Fibroblast of gingiva (primary cell): ENCODE measurements around the gene SRBD1.

Experiments used
- DNase-seq: peaks from one replicate; pipeline ENCODE4 v3.0.0-alpha.2; 2011; ENCODE audit warnings: low read depth

SRBD1 gene

DNA sequence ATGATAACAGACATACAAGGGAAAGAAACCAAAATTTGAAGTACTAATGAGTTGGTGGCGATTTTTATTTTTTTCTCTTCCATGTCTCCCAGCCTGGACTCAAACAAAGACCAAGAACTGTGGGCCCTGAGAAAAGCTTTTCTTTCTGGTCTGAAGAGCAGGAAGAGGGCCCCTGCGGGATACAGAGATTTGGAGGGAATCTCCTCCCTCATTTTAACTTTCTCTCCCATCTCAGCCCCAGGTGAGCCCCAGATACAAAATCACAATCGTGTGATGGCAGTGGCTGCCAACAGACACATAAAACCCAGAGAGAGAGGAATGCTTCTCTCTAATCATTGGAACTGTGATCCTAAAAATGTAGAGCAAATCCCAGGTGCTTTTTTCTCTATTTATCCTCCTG is 20.9 kb upstream of the SRBD1 start:
- DNase-seq = no peak

DNA sequence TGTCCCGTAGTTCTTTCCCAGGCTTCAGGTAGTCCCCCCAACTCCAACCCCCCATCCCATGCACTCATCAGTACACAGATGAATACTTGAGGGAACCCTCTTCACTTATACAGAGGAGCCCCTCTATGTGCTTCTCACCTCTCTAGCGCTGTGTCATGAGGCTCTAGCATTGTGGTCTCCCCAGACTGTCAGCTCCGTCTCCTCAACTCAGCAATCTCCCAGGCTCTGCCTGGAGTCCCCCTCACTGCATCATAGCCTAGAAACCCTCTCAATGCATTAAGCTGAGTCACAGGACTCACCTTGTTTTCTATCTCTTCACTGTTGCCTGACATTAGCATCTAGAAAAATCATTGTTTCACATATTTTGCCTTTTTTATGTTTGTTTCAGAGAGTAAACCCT is 20.3 kb upstream of the SRBD1 start:
- no peak for DNase-seq

DNA sequence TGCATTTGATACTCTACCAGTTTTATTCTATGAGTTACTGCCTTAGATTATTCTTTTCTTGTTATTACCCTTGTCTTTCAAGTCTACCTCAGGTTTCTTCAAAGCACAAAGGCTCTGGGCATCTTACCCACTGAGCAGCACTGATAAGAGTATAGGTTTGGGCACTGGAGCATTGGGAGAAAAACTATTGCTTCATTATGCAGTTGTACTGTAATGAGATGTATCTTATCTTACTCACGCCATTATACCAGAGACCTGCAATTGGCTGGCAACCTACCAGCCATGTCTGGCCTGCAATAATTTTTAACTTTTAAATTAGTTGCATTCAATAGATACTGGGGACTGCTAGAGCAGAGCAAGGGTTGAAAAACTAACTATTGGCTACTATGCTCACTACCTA is 18.9 kb upstream of the SRBD1 start:
- no peak for DNase-seq

DNA sequence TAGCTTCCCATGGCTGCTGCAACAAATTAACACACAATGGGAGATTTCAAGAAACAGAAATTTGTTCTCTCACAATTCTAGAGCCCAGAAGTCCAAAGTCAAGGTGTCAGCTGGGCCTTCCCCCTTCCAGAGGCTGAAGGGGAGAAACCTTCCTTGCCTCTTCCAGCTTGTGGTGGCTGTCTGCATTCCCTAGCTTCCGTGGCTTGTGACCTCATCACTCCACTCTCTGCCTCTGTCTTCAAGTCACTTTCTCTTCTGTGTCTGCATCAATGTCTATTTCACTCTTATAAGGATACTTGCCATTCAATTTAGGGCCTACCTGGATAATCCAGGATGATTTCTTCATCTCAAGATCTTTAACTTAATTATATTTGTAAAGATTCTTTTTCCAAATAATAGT is 16.8 kb upstream of the SRBD1 start:
- no peak for DNase-seq

DNA sequence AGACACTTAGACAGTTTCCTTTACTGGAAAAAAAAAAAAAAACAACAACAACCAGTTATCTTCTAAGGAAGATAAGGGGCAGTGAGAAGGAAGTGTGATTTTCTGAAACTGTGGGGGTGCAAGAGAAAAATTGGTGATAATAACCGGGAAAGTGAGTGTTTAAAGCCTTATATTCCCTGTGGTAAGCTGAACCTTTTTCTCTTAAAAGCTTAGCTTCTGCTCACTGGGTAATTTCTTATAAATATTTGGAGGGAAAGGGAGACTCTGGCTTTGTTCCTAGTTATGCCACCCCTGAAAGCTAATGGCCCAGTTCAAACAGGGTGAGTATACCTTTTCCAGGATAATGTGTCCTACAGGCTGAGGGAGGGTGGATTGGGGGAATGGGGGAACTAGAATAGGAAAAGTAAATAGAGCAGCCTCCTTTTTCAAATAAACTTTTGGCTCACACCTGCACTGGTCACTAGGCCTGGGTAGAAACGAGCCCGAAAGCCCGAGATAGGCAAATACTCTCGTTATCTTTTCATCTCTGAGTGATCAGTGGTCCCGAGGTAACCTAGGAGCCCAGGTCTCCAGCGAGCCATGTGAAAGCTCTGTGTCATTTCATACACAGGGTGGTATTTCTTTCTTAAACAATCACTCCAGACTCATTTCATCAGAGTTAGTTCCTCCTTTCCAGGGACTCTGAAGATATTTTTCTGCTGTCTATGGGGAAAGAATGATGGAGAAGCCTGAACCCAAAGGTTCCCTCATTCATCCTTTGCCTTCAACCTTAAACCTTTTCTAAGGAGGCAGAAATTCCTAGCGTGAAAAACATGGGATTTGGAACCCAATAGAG is 15.5 kb upstream of the SRBD1 start:
- no peak for DNase-seq

DNA sequence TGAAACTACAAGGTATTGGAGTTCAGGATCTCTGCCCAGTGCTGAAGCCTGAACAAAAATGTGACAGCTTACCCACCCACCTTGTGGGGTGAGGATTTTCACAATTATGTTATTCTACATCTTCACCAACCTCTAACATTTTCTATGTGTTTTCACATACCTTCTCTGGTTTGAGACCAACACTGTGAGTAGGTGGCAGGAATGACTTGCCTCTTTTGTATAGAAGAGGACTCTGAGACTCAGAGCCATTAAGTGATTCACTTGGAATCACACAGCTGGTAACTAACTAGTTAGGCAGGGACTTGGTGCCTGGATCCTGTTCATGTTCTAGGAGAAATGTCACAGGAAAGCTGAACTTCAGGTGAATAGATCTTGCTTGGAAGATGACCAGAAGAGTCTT is 14.8 kb upstream of the SRBD1 start:
- DNase-seq = no peak

DNA sequence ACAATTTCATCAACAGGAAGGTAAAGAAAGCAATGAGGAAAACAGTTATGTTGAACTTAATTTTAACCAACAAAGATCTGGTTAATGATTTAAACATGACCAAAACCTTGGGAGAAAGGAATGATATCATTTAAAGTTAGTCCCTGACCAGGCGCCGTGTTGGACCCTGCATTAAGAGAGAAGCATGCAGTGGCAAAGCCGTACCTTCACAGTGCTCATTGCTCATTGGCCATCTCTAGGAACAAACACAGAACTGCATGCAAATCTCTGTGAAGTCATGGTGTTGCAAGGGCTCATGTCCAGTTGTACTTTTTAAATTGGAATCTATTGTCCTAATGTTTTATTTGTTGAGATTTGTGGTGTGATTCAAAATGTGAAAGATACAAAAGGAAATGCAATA is 12.0 kb upstream of the SRBD1 start:
- DNase-seq = no peak

DNA sequence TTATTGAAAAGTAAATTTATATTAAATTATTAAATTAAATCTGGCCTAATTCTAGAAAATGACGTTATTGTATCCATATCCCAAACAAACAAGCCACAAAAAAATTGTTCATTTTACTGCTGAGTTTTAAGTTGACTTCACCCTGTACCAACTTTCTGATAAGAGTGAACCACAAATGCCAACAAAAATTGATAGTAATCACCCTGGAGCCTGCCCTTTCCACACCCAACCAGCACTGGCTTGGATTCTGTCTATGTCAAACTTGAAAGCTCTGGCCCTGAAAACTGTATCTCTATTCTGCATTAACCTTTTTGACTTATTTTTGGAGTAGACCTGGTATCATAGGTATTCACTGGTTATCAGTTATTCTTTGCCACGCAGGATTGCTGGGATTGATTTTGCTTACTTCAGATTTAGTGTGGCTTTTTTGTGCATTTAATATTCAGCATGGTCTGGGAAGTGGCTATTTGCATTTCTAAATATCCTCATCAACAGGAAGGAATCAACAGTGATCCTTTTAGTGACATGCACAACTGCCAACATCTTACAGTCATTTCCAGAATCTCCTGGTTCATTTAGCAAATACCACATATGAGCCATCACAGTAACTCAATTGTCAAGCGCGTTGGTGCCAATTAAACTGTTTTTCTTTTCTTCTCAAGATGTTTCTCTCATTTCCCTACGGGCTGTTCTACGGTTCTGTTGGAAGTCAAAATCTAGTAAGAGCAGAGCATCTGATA is 11.4 kb upstream of the SRBD1 start:
- DNase-seq = no peak

DNA sequence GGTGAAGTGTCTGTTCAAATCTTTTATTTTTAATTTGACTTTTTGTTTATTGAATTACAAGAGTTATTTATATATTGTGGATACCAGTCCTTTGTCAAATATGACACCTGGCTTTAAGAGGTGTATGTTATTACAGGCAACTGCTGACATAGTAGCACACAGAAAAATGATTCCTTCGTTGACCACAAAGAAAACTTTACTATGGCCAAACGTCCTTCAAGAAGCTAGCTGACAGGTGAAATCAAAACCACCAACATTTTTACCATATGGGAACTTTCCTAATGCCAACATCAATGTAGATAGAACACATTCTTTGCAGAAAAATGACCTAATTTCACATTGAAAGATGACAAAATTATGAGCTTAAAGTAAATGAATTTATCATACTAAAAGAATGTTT is 6.4 kb upstream of the SRBD1 start:
- DNase-seq = no peak

DNA sequence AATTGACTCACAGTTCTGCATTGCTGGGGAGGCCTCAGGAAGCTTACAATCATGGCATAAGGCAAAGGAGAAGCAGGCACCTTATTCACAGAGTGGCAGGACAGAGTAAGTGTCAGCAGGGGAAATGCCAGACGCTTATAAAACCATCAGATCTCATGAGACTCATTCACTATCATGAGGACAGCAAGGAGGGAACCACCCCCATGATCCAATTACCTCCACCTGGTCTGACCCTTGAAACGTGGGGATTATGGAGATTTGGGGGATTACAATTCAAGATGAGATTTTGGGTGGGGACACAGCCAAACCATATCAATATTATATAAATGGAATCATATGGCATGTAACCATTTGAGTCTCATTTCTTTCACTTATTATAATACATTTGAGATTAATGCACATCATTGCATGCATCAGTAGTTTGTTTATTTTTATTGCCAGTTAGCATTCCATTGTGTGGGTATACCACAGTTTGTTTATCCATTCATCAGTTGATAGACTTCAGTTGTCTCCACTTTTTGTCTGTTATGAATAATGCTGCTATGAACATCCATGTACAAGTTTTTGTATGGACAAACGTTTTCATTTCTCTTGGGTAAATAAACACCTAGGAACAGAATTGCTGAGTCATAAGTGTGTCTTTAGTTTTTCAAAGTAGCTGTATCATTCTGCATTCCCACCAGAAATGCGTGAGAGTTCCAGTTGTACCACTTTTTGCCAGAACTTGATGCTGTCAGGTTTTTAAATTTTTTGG is 5.8 kb upstream of the SRBD1 start:
- peak; percentile 89 for DNase-seq

DNA sequence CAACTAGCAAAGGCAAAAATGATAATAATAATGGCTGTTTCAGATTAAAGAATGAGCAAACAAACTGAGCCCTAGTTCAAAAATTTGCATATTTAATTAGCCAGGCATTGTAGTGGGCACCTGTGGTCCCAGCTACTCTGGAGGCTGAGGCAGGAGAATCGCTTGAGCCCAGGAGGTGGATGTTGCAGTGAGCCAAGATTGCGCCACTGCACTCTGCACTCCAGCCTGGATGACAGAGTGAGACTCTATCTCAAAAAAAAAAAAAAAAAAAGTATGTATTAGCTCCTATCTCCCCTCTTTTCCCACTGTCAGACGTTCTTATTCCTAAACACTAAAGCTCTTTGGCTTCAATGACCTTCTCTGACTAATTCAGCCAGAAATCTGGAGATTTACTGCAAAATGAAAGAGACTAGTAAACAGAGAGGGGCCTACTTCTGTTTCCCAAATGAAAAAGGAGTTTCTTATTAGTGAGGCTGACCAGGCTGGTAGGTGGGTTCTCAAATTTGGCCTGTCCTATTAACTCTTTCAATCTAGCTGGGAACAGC is 3.9 kb upstream of the SRBD1 start:
- no peak for DNase-seq

DNA sequence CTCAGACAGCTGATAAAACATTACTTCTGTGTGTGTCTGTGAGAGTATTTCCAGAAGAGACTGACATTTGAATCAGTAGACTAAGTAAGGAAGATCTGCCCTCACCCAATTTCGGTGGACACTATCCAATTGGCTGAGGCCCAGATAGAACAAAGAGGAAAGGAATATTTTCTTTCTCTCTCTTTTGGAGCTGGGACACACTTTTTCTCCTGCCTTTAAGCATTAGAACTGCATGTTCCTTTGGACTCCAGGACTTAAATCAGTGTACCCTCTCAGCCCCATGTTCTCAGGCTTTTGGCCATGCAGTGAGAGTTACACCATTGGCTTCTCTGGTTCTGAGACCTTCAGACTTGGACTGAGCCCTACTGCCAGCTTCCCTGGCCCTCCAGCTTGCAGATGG is 3.3 kb upstream of the SRBD1 start:
- peak; percentile 6 for DNase-seq

DNA sequence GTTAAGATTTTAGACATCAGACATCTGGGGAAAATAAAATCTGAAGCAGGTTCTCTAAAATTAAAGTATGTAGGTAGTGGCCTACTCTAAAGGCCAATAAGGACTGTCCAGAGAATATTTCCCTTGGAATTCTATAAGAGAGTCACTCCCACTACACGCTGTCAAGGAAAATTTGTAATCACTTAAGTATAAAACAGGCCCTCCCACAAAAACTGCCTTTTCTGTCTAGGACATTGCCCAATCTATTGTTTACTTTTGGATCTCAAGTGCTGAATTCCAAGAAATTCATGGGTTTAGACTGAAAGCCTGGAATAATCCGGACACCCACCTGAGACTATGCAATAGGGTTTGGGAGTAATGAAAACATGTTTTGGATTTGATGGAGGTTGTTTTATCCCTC is 1.7 kb upstream of the SRBD1 start:
- DNase-seq = peak; percentile 62

DNA sequence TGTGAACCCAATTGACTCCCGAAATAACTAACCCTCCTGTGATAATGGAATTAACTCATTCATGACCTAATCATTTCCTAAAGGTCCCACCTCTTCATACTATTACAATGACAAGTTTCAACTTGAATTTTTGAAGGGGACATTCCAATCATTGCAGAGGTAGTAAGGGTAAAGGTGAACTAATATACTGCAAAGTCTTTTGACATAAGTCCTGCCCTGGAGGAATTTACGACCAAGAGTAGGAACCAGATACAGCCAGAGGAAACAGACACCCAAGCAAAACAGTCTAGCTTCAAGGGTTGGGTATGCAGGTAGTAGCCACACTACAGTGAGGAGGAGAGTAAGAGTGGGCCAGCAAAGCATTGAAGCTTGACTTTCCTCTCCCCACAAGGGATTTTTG is 1.2 kb upstream of the SRBD1 start:
- DNase-seq = no peak

DNA sequence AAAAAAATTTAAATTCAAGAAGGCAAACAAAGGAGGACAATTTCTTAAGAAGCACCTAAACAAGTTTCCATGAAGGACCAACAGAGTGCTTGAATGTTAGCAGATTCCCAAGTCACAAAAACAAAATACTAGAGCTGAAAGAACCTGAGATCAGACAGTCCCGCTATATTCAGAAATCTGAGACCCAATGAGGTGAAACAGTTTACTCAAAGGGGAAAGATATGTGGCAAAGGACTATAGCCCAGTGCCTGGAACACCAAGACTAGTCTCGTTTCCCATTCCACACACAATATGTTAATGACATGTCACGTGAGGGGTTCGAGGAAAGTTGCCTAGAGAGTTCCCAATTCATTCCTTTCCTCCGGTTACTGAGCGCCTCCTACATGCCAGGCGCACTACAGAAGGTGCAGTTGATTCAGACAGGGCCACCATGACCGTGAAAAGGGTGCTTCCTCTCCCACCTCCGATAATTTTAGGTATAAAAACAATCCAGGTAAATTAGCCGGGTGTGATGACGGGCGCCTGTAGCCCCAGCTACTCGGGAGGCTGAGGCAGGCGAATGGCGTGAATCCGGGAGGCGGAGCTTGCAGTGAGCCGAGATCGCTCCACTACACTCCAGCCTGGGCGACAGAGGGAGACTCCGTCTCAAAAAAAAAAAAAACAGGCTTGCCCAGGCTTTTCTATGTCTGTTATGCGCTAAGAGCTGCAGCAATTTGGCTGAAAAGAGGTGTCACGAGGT is 617 bp downstream of the SRBD1 start:
- DNase-seq = peak; percentile 62

DNA sequence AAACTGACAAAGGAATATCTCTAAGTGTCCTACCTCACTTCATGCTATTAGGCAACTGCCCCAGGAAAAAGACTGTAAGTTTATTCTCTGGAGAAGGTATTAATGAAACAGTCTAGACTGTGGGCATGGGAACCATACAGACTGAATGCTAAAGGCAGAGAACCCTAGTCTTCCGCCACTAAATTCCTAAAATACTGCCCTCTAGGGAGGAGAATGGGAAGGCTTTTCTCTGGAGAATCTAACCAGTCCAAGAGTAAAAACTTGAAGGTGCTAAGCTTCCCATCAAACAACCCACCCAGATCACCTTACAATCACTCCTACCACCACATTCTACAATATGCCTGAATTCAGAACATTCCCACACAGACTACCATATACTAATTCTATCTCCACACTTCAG is 3.4 kb downstream of the SRBD1 start:
- DNase-seq = peak; percentile 5

DNA sequence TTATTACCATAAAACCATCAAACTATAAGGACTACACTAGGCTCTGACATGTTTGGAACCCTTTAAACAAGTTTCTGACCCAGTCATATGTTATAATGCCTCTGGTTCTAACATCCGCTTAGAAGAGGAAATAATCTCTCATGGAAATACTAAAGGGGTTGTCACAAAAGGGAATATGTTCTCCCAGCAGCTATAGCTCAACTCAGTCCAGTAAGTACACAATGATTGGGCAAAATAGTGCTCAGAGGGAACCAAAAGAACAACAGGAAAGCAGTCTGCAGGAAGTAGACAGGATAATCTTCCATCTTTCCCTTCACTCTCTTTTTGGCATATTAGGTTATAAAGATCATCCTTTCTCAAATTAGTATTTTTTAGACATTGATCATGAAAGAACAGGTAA is 4.3 kb downstream of the SRBD1 start:
- no peak for DNase-seq

DNA sequence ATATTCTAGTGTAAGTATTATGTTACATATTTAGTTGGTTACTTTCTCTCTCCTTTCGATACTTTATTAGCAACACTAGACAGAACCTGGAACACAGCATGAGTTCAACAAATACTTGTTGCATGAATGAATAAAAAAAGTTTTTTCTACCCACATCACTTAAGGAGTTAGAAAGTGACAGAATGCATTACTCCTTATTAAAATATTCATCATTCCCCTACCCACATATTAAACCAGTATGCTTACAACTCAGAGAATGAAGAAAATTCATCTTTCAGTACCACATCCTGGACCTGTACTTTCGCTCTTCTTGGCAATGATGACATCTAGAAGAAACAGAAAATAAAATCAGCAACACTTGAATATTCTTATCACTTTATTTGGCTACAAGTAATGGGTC is 6.0 kb downstream of the SRBD1 start:
- no peak for DNase-seq

DNA sequence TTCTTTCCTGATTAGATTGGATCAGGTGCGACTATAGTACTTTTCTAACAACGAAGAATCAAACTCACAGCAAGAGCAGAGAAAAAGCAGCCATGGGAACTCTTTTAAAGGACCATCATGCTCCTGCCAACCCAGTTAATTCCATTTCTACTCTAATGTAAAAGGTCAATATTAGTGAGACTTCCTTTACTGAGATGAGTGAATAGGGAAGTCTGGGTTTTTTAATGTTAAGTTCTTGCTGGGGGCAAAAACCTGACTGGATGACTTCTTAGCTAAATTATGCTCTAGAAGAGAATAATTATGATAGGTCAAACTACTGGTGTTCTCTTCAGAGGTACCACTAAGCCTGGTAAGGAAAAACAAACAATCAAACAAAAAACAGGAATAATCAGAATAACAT is 8.4 kb downstream of the SRBD1 start:
- no peak for DNase-seq

DNA sequence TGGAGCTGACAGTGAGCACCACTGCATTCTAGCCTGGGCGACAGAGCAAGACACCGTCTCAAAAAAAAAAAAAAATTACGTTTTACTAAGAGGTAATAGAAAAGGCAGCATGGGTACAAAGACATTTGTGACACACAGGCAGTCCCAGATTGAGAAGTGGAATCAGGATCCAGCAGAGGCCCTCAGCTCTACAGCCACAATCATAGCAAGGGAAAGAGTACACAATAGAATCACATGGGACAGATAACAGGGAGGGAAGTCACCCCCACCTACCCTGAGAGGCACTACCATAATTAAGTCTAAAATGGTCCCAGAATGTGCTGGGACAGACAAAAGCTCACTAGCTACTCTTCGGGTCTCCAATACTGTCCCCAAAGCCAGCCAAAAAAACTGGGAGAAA is 12.5 kb downstream of the SRBD1 start:
- DNase-seq = no peak

DNA sequence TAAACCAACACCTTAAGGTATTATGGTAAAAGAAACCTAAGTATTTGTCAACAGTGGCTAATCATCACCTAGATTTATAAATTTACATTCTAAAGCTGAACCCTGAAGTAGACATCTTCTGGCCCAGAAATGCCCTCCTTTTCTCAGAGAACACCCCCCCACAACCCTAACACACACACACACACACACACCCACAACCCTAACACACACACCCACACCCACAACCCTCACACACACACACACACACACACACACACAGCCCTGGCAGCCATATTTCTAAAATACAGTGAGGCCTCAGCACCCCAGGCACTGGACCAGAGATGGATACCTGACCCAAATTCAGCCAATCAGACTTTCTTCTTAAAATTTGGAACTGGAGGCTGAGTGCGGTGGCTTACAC is 14.3 kb downstream of the SRBD1 start:
- no peak for DNase-seq
